CD1c-positive myeloid dendritic cell (primary cell): ENCODE results near the gene PPP1R8.

Source experiments
- DNase-seq: peaks from one replicate; pipeline ENCODE4 v3.0.0-alpha.2; 2016; ENCODE audit errors: extremely low spot score

Gene PPP1R8

GRCh38 chr1:27894521-27894920, 63.9 kb downstream of the PPP1R8 start:
- no peak for DNase-seq
